ENCODE measurements around the gene SNTG2.

GRCh38 chr2:1147873-1148612, 197.4 kb downstream of the SNTG2 start:
- TF ChIP-seq CTCF (conservative IDR thresholded peaks at IDR 0.05; ENCODE audit: low read length) (no peak), EZH2phosphoT487 (IDR thresholded peaks at IDR 0.05; ENCODE audit: borderline replicate concordance, low read depth, low read length) (no peak)
